ENCODE results near the gene PTPN4. TPM values are rescaled to one million over a fixed set of nuclear protein-coding genes. Genes with fewer than 3 reads are reported as not detected.

PTPN4 gene
- total RNA-seq, 1 donor, result 28.5 TPM

- TF ChIP-seq CTCF (IDR thresholded peaks at IDR 0.05; ENCODE audit: insufficient read depth, low read depth, low read length), result no peak
- H3K4me3 ChIP-seq (ENCODE audit: low read depth, low read length), result no peak overlapping the region
- DNase-seq (ENCODE audit: low read depth), result no peak
Measured at GRCh38 chr2:120029672-120030640, 270.2 kb downstream of the PTPN4 start.

GRCh38 chr2:120032297-120032696, 272.6 kb downstream of the PTPN4 start:
- no peak for DNase-seq (ENCODE audit: low read depth)
- H3K4me3 ChIP-seq (ENCODE audit: low read depth, low read length), result no peak overlapping the region
- no peak for TF ChIP-seq CTCF (IDR thresholded peaks at IDR 0.05; ENCODE audit: insufficient read depth, low read depth, low read length)

Other genes with a start within 250 kb of the PTPN4 start
- gene SCTR, start 235.4 kb upstream of the PTPN4 start, total RNA-seq, result not detected in 2 replicates
- gene CFAP221, start 215.5 kb upstream of the PTPN4 start, total RNA-seq, result not detected in 2 replicates
- gene TMEM177, start 80.7 kb upstream of the PTPN4 start, total RNA-seq, result 5.8 and 10.4 TPM in 2 replicates

Data from fibroblast of villous mesenchyme (primary cell).